Rectal smooth muscle tissue (tissue), 1 donor: Measurements from ENCODE around the gene GRID1.

Experiments used
- H3K27ac ChIP-seq: one replicate; pipeline ENCODE4 v1.7.0; 2013; ENCODE audit warnings: low read depth, low read length, inconsistent platforms
- H3K27me3 ChIP-seq: one replicate; pipeline ENCODE4 v1.7.0; 2013; ENCODE audit warnings: low read length; ENCODE audit not compliant: control insufficient read depth, insufficient read depth
- H3K36me3 ChIP-seq: one replicate; pipeline ENCODE4 v1.7.0; 2013; ENCODE audit warnings: low read length; ENCODE audit not compliant: control insufficient read depth, insufficient read depth
- H3K4me1 ChIP-seq: one replicate; pipeline ENCODE4 v1.7.0; 2013; ENCODE audit warnings: low read length; ENCODE audit not compliant: control insufficient read depth, insufficient read depth
- H3K4me3 ChIP-seq: one replicate; pipeline ENCODE4 v1.7.0; 2013; ENCODE audit warnings: low read length
- H3K9ac ChIP-seq: one replicate; pipeline ENCODE4 v1.7.0; 2013; ENCODE audit warnings: low read length

Gene GRID1

GRCh38 chr10:86400705-86401587 is 34.4 kb upstream of the GRID1 start:
- peak overlapping the region; percentile 56 for H3K9ac ChIP-seq
- H3K27me3 ChIP-seq: peaks cover 5% of the 10 kb centered on the region
- H3K4me3 ChIP-seq: peak overlapping the region; percentile 85
- H3K4me1 ChIP-seq: peaks cover 10% of the 10 kb centered on the region
- H3K36me3 ChIP-seq: no peaks in the 10 kb centered on the region
- peak overlapping the region; percentile 90 for H3K27ac ChIP-seq

- no peaks in the 10 kb centered on the region for H3K36me3 ChIP-seq
- peak overlapping the region; percentile 90 for H3K27ac ChIP-seq
- H3K4me1 ChIP-seq: peaks cover 10% of the 10 kb centered on the region
- H3K9ac ChIP-seq: peak overlapping the region; percentile 56
- peaks cover 5% of the 10 kb centered on the region for H3K27me3 ChIP-seq
- peak overlapping the region; percentile 85 for H3K4me3 ChIP-seq
Observed at GRCh38 chr10:86399879-86400704, 33.5 kb upstream of the GRID1 start.

GRCh38 chr10:86399514-86399878 is 32.9 kb upstream of the GRID1 start:
- H3K36me3 ChIP-seq: no peaks in the 10 kb centered on the region
- H3K4me1 ChIP-seq: peaks cover 10% of the 10 kb centered on the region
- peak overlapping the region; percentile 90 for H3K27ac ChIP-seq
- peaks cover 5% of the 10 kb centered on the region for H3K27me3 ChIP-seq
- H3K9ac ChIP-seq: peak overlapping the region; percentile 6
- H3K4me3 ChIP-seq: peak overlapping the region; percentile 85

- no peak overlapping the region for H3K27ac ChIP-seq
- H3K27me3 ChIP-seq: peaks cover under 1% of the 10 kb centered on the region
- no peak overlapping the region for H3K9ac ChIP-seq
- H3K36me3 ChIP-seq: no peaks in the 10 kb centered on the region
- no peak overlapping the region for H3K4me3 ChIP-seq
- peaks cover 5% of the 10 kb centered on the region for H3K4me1 ChIP-seq
Observed at GRCh38 chr10:86397120-86397519, 30.5 kb upstream of the GRID1 start.

GRCh38 chr10:86393862-86394455 is 27.4 kb upstream of the GRID1 start:
- H3K27me3 ChIP-seq: peaks cover 2% of the 10 kb centered on the region
- H3K9ac ChIP-seq: no peak overlapping the region
- H3K36me3 ChIP-seq: no peaks in the 10 kb centered on the region
- no peak overlapping the region for H3K4me3 ChIP-seq
- H3K27ac ChIP-seq: no peak overlapping the region
- no peaks in the 10 kb centered on the region for H3K4me1 ChIP-seq

- Histone ChIP-seq H3K4me3 (no peak overlapping the region), H3K36me3 (no peaks in the 10 kb centered on the region), H3K4me1 (no peaks in the 10 kb centered on the region), H3K27ac (no peak overlapping the region), H3K27me3 (peaks cover 2% of the 10 kb centered on the region), H3K9ac (no peak overlapping the region)
Observed at GRCh38 chr10:86393362-86393761, 26.8 kb upstream of the GRID1 start.

GRCh38 chr10:86392723-86393094 is 26.1 kb upstream of the GRID1 start:
- Histone ChIP-seq H3K9ac (no peak overlapping the region), H3K36me3 (no peaks in the 10 kb centered on the region), H3K4me1 (no peaks in the 10 kb centered on the region), H3K4me3 (no peak overlapping the region), H3K27me3 (peaks cover 2% of the 10 kb centered on the region), H3K27ac (no peak overlapping the region)

- H3K9ac ChIP-seq: no peak overlapping the region
- no peaks in the 10 kb centered on the region for H3K4me1 ChIP-seq
- H3K36me3 ChIP-seq: no peaks in the 10 kb centered on the region
- H3K4me3 ChIP-seq: no peak overlapping the region
- H3K27me3 ChIP-seq: peaks cover 2% of the 10 kb centered on the region
- no peak overlapping the region for H3K27ac ChIP-seq
Observed at GRCh38 chr10:86391986-86392722, 25.6 kb upstream of the GRID1 start.

GRCh38 chr10:86391236-86391840 is 24.7 kb upstream of the GRID1 start:
- H3K4me1 ChIP-seq: no peaks in the 10 kb centered on the region
- no peak overlapping the region for H3K4me3 ChIP-seq
- H3K36me3 ChIP-seq: no peaks in the 10 kb centered on the region
- H3K27ac ChIP-seq: no peak overlapping the region
- H3K9ac ChIP-seq: no peak overlapping the region
- H3K27me3 ChIP-seq: peaks cover 2% of the 10 kb centered on the region

GRCh38 chr10:86390337-86391120 is 23.9 kb upstream of the GRID1 start:
- Histone ChIP-seq H3K4me1 (no peaks in the 10 kb centered on the region), H3K36me3 (no peaks in the 10 kb centered on the region), H3K9ac (no peak overlapping the region), H3K4me3 (no peak overlapping the region), H3K27ac (no peak overlapping the region), H3K27me3 (peaks cover 2% of the 10 kb centered on the region)

GRCh38 chr10:86389441-86390193 is 23.0 kb upstream of the GRID1 start:
- Histone ChIP-seq H3K9ac (no peak overlapping the region), H3K4me3 (peak overlapping the region; percentile 51), H3K27ac (no peak overlapping the region)

More at GRCh38 chr10:86389441-86390193, 23.0 kb upstream of the GRID1 start:
- peaks cover 2% of the 10 kb centered on the region for H3K27me3 ChIP-seq
- no peaks in the 10 kb centered on the region for H3K4me1 ChIP-seq
- no peaks in the 10 kb centered on the region for H3K36me3 ChIP-seq
